ENCODE results near the gene TPRX1.

TPRX1 gene

GRCh38 chr19:47786566-47786965 is 17.8 kb downstream of the TPRX1 start:
- no peaks in the 10 kb centered on the region for H3K27me3 ChIP-seq (replicated peaks; ENCODE audit: control insufficient read depth, insufficient read depth, low read length)
- no peak for DNase-seq (ENCODE audit: extremely low read depth, insufficient read length)
- TF ChIP-seq CTCF (IDR thresholded peaks at IDR 0.05; ENCODE audit: insufficient read depth, low read length, poor library complexity, severe bottlenecking) = no peak
- H3K4me3 ChIP-seq (replicated peaks; ENCODE audit: low read depth, low read length) = no peak overlapping the region
- H3K36me3 ChIP-seq (ENCODE audit: control insufficient read depth, insufficient read depth, low read length) = peaks cover 4% of the 10 kb centered on the region

GRCh38 chr19:47781590-47782262 is 22.6 kb downstream of the TPRX1 start:
- DNase-seq (ENCODE audit: extremely low read depth, insufficient read length) = no peak
- H3K36me3 ChIP-seq (ENCODE audit: control insufficient read depth, insufficient read depth, low read length) = peaks cover 8% of the 10 kb centered on the region
- H3K27me3 ChIP-seq (replicated peaks; ENCODE audit: control insufficient read depth, insufficient read depth, low read length) = no peaks in the 10 kb centered on the region
- H3K4me3 ChIP-seq (replicated peaks; ENCODE audit: low read depth, low read length) = no peak overlapping the region
- TF ChIP-seq CTCF (IDR thresholded peaks at IDR 0.05; ENCODE audit: insufficient read depth, low read length, poor library complexity, severe bottlenecking) = no peak

GRCh38 chr19:47780215-47780551 is 24.2 kb downstream of the TPRX1 start:
- H3K27me3 ChIP-seq (replicated peaks; ENCODE audit: control insufficient read depth, insufficient read depth, low read length) = no peaks in the 10 kb centered on the region
- no peak for TF ChIP-seq CTCF (IDR thresholded peaks at IDR 0.05; ENCODE audit: insufficient read depth, low read length, poor library complexity, severe bottlenecking)
- DNase-seq (ENCODE audit: extremely low read depth, insufficient read length) = no peak
- H3K4me3 ChIP-seq (replicated peaks; ENCODE audit: low read depth, low read length) = no peak overlapping the region
- H3K36me3 ChIP-seq (ENCODE audit: control insufficient read depth, insufficient read depth, low read length) = peaks cover 8% of the 10 kb centered on the region

GRCh38 chr19:47779524-47780214 is 24.7 kb downstream of the TPRX1 start:
- H3K36me3 ChIP-seq (ENCODE audit: control insufficient read depth, insufficient read depth, low read length) = peaks cover 8% of the 10 kb centered on the region
- no peak for TF ChIP-seq CTCF (IDR thresholded peaks at IDR 0.05; ENCODE audit: insufficient read depth, low read length, poor library complexity, severe bottlenecking)
- no peak for DNase-seq (ENCODE audit: extremely low read depth, insufficient read length)
- H3K27me3 ChIP-seq (replicated peaks; ENCODE audit: control insufficient read depth, insufficient read depth, low read length) = no peaks in the 10 kb centered on the region
- H3K4me3 ChIP-seq (replicated peaks; ENCODE audit: low read depth, low read length) = peak overlapping the region; percentile 85

GRCh38 chr19:47778954-47779351 is 25.4 kb downstream of the TPRX1 start:
- no peak for TF ChIP-seq CTCF (IDR thresholded peaks at IDR 0.05; ENCODE audit: insufficient read depth, low read length, poor library complexity, severe bottlenecking)
- peaks cover 8% of the 10 kb centered on the region for H3K36me3 ChIP-seq (ENCODE audit: control insufficient read depth, insufficient read depth, low read length)
- peak overlapping the region; percentile 85 for H3K4me3 ChIP-seq (replicated peaks; ENCODE audit: low read depth, low read length)
- DNase-seq (ENCODE audit: extremely low read depth, insufficient read length) = no peak
- H3K27me3 ChIP-seq (replicated peaks; ENCODE audit: control insufficient read depth, insufficient read depth, low read length) = no peaks in the 10 kb centered on the region

All from GM06990 (cell line).